Activated naive CD4-positive, alpha-beta T cell treated with anti-CD3 and anti-CD28 coated beads for 36 hours (primary cell): ENCODE measurements around the gene TMED1. TPM values are rescaled to one million over a fixed set of nuclear protein-coding genes. Genes with fewer than 3 reads are reported as not detected.
"Not testable (repeated sequence)": the region's sequence is repeated elsewhere in the genome, so short reads cannot be mapped to it uniquely, and the experiment has no call there.

Experiments used
- CTCF ChIA-PET: fragments of 350-600 bp; sonication (Branson Sonifier 250); formaldehyde crosslinking; loops from one replicate; lab custom pipeline; 2021; ENCODE audit warnings: antibody characterized with exemption; lab: Charles Lee
- DNase-seq: peaks from one replicate; pipeline ENCODE4 v3.0.0-alpha.2; 2020
- H3K27ac Mint-ChIP-seq: one replicate; pipeline ENCODE4 v1.8.0; 2021; ENCODE audit warnings: mild to moderate bottlenecking, mixed read lengths
- H3K27me3 Mint-ChIP-seq: one replicate; pipeline ENCODE4 v1.8.0; 2021; ENCODE audit warnings: low read depth, mixed read lengths
- H3K36me3 Mint-ChIP-seq: one replicate; pipeline ENCODE4 v1.8.0; 2021; ENCODE audit warnings: low read depth, mixed read lengths
- H3K4me1 Mint-ChIP-seq: one replicate; pipeline ENCODE4 v1.8.0; 2021; ENCODE audit warnings: low read depth, mixed read lengths
- H3K4me3 Mint-ChIP-seq: one replicate; pipeline ENCODE4 v1.8.0; 2021; ENCODE audit warnings: mild to moderate bottlenecking, moderate library complexity, mixed read lengths
- H3K9me3 Mint-ChIP-seq: one replicate; pipeline ENCODE4 v1.8.0; 2021; ENCODE audit warnings: mixed read lengths
- intact Hi-C: fragments of 100-400 bp; cut with micrococcal nuclease; formaldehyde crosslinking; loops from one replicate; pipeline ENCODE4 v1.15.1; 2023
- total RNA-seq, 2 experiments: library from RNA; stranded (reverse); gene quantifications; one replicate each; pipeline ENCODE4 v1.2.3, GENCODE V29; 2021

TMED1 gene
- total RNA-seq, 2 experiments from 2014 or later, result 15.3 to 16.7 TPM

GRCh38 chr19:10839114-10840050 is 3.4 kb upstream of the TMED1 start:
- H3K4me1 Mint-ChIP-seq, result peaks cover 14% of the 10 kb centered on the region
- no peak for DNase-seq
- no peak overlapping the region for H3K27ac Mint-ChIP-seq
- no peak overlapping the region for H3K4me3 Mint-ChIP-seq
- peaks cover 3% of the 10 kb centered on the region for H3K36me3 Mint-ChIP-seq
- CTCF ChIA-PET, result interaction anchor here (1.3 to 2.6 kb wide), 3 partner anchors 16 to 25 kb away, joined by 4 to 15 read pairs (median 5); no protein-coding TSS in a partner anchor
- H3K9me3 Mint-ChIP-seq, result peaks cover 4% of the 10 kb centered on the region
- no peaks in the 10 kb centered on the region for H3K27me3 Mint-ChIP-seq
- intact Hi-C loops, result no loop called here

GRCh38 chr19:10838377-10838776 is 2.4 kb upstream of the TMED1 start:
- intact Hi-C loops, result no loop called here
- Mint-ChIP-seq H3K4me3 (no peak overlapping the region), H3K36me3 (peaks cover 5% of the 10 kb centered on the region), H3K27ac (peak overlapping the region; percentile 6), H3K4me1 (peaks cover 14% of the 10 kb centered on the region), H3K9me3 (peaks cover 4% of the 10 kb centered on the region), H3K27me3 (no peaks in the 10 kb centered on the region)
- no peak for DNase-seq
- CTCF ChIA-PET, result interaction anchor here (1.1 to 2.6 kb wide), 3 partner anchors 13 to 26 kb away, joined by 3 to 15 read pairs (median 5); no protein-coding TSS in a partner anchor

DNA sequence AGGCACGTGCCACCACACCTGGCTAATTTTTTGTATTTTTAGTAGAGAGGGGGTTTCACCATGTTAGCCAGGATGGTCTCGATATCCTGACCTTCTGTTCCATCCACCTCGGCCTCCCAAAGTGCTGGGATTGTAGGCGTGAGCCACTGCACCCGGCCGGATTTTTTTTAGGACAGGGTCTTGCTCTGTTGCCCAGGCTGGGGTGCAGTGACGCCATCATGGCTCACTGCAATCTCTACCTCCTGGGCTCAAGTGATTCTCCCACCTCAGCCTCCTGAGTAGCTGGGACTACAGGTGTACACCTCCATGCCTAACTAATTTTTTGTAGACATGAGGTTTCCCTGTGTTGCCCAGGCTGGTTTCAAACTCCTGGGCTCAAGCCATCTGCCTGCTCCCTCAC is 1.6 kb upstream of the TMED1 start:
- not testable (repeated sequence) for DNase-seq, H3K4me3 Mint-ChIP-seq, H3K9me3 Mint-ChIP-seq, H3K27ac Mint-ChIP-seq, H3K36me3 Mint-ChIP-seq, H3K27me3 Mint-ChIP-seq
- peaks cover 14% of the 10 kb centered on the region for H3K4me1 Mint-ChIP-seq
- CTCF ChIA-PET, result interaction anchor here (1.1 to 2.7 kb wide), 7 partner anchors 14 to 120 kb away, joined by 3 to 16 read pairs (median 5); partner anchors contain the start of gene DNM2
- intact Hi-C loops, result loop anchor here (2.0 kb wide), 3 partner anchors 183 to 269 kb away; partner anchors contain the start of genes CDKN2D and ILF3

- CTCF ChIA-PET, result interaction anchor here (0.6 to 2.7 kb wide), 8 partner anchors 8 to 136 kb away, joined by 3 to 16 read pairs (median 4); partner anchors contain the start of genes CARM1 and DNM2
- Mint-ChIP-seq H3K27me3 (no peaks in the 10 kb centered on the region), H3K9me3 (peaks cover 4% of the 10 kb centered on the region), H3K36me3 (peaks cover 5% of the 10 kb centered on the region), H3K4me1 (peaks cover 14% of the 10 kb centered on the region), H3K4me3 (peak overlapping the region; percentile 94), H3K27ac (peak overlapping the region; percentile 97)
- peak; percentile 93 for DNase-seq
- intact Hi-C loops, result loop anchor here (1.0 to 2.0 kb wide), 10 partner anchors 12 to 268 kb away; partner anchors contain the start of genes C19orf38, CARM1, CDKN2D and ILF3
Measured at GRCh38 chr19:10836479-10837330, 693 bp upstream of the TMED1 start.

- Mint-ChIP-seq H3K27me3 (no peaks in the 10 kb centered on the region), H3K4me3 (peak overlapping the region; percentile 94), H3K4me1 (peaks cover 14% of the 10 kb centered on the region), H3K36me3 (peaks cover 6% of the 10 kb centered on the region), H3K9me3 (peaks cover 4% of the 10 kb centered on the region), H3K27ac (peak overlapping the region; percentile 97)
- CTCF ChIA-PET, result interaction anchor here (1.0 to 2.7 kb wide), 6 partner anchors 10 to 118 kb away, joined by 4 to 16 read pairs (median 6); partner anchors contain the start of gene DNM2
- DNase-seq, result no peak
- intact Hi-C loops, result no loop called here
Measured at GRCh38 chr19:10835089-10835753, 791 bp downstream of the TMED1 start.

DNA sequence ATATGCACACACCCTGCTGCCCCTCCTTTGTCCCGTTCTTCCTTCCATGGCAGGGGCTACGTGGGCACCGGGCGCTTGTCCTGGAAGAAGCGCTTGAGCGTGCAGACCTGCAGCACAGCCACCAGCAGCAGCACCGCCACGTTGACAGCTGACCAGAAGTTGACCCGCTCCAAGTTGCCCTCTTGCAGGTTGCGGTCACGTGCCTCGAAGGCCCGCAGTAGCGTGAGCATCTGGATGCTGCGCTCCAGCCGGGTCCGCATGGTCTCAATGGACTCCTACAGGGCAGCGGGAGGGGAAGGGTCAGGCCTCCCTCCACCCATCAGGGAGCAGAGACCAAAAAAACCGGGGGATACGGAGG is 3.1 kb downstream of the TMED1 start:
- no peak for DNase-seq
- H3K27ac Mint-ChIP-seq, result no peak overlapping the region
- H3K36me3 Mint-ChIP-seq, result peaks cover 8% of the 10 kb centered on the region
- intact Hi-C loops, result no loop called here
- H3K4me3 Mint-ChIP-seq, result no peak overlapping the region
- peaks cover 4% of the 10 kb centered on the region for H3K9me3 Mint-ChIP-seq
- H3K27me3 Mint-ChIP-seq, result no peaks in the 10 kb centered on the region
- CTCF ChIA-PET, result no interaction called here
- H3K4me1 Mint-ChIP-seq, result peaks cover 14% of the 10 kb centered on the region

DNA sequence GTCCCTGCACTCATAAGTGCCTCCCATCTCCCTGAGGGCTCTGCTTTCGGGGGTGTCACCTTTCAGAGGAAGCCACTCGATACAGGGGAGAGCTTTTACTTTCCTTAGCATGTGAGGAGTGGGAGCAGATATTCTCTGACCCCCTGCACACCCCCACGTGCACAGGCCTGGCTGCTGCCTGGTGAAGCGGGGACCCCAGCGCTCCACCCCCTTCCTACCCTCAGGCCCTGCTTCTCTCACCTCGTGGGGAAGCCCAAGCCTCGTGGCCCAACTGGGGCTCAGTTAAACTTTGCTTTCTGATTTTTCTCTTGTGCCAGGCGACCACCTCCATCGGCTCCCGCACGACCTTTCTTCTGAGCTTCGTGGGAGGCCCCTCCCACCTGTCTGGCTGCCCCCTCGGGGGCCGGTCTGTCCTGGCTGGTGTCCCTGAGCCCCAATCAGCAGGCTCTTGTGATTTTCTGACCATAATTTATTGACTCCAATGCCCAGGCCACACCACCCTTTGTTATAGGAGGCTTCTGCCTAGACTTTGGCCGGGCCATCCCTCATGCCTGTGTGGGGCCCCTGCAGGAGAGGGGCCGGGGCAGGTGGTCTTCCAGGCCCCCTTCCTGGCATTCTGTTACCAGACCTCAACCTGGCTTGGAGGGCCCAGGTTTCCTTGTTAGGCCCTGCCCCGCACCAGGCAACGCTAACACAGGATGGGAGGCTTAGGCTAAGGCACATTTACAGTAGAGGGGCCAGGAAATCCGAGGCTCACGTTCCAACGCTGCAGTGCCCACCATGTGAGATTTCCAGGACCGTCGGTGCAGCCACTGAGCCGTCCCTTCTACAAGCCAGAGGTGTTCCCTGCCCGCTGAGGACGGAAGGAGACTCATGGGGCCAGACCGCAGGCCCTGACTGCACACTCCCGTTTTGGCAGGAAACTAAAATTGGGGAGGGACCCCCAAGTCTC is 3.7 kb downstream of the TMED1 start:
- peaks cover 4% of the 10 kb centered on the region for H3K9me3 Mint-ChIP-seq
- H3K36me3 Mint-ChIP-seq, result peaks cover 8% of the 10 kb centered on the region
- CTCF ChIA-PET, result no interaction called here
- intact Hi-C loops, result no loop called here
- no peaks in the 10 kb centered on the region for H3K27me3 Mint-ChIP-seq
- H3K4me3 Mint-ChIP-seq, result no peak overlapping the region
- H3K4me1 Mint-ChIP-seq, result peaks cover 14% of the 10 kb centered on the region
- no peak for DNase-seq
- H3K27ac Mint-ChIP-seq, result no peak overlapping the region

GRCh38 chr19:10830931-10831779 is 4.9 kb downstream of the TMED1 start:
- H3K27ac Mint-ChIP-seq, result no peak overlapping the region
- H3K36me3 Mint-ChIP-seq, result peaks cover 8% of the 10 kb centered on the region
- H3K4me1 Mint-ChIP-seq, result peaks cover 3% of the 10 kb centered on the region
- no peaks in the 10 kb centered on the region for H3K9me3 Mint-ChIP-seq
- intact Hi-C loops, result no loop called here
- no peaks in the 10 kb centered on the region for H3K27me3 Mint-ChIP-seq
- no peak for DNase-seq
- CTCF ChIA-PET, result interaction anchor here (0.5 to 0.8 kb wide), 2 partner anchors 33 to 130 kb away, joined by 3 read pairs; no protein-coding TSS in a partner anchor
- no peak overlapping the region for H3K4me3 Mint-ChIP-seq

GRCh38 chr19:10830370-10830769 is 5.6 kb downstream of the TMED1 start:
- Mint-ChIP-seq H3K4me3 (no peak overlapping the region), H3K9me3 (no peaks in the 10 kb centered on the region), H3K27me3 (no peaks in the 10 kb centered on the region), H3K4me1 (peaks cover under 1% of the 10 kb centered on the region), H3K36me3 (peaks cover 6% of the 10 kb centered on the region), H3K27ac (no peak overlapping the region)
- intact Hi-C loops, result no loop called here
- no peak for DNase-seq
- CTCF ChIA-PET, result interaction anchor here (0.8 kb wide), 1 partner anchor 34 kb away, joined by 3 read pairs; no protein-coding TSS in a partner anchor

DNA sequence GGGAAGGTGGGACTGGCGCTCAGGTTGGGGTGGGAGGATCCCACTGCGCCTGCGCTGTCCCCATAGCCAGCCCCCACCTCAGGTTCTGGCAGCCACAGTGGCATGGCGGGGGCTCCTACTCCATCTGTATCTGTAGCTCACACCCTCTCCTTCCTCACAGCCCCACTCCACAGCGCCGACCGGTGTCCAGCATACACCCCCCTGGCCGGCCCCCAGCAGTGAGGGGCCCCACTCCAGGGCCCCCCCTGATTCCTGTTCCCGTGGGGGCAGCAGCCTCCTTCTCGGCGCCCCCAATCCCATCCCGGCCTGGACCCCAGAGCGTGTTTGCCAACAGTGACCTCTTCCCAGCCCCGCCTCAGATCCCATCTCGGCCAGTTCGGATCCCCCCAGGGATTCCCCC is 6.0 kb downstream of the TMED1 start:
- H3K4me3 Mint-ChIP-seq, result no peak overlapping the region
- H3K27ac Mint-ChIP-seq, result no peak overlapping the region
- peaks cover 7% of the 10 kb centered on the region for H3K36me3 Mint-ChIP-seq
- intact Hi-C loops, result no loop called here
- no peak for DNase-seq
- CTCF ChIA-PET, result no interaction called here
- no peaks in the 10 kb centered on the region for H3K9me3 Mint-ChIP-seq
- no peaks in the 10 kb centered on the region for H3K4me1 Mint-ChIP-seq
- no peaks in the 10 kb centered on the region for H3K27me3 Mint-ChIP-seq
